ENCODE measurements around the gene PCGF6. TPM values are rescaled to one million over a fixed set of nuclear protein-coding genes. Genes with fewer than 3 reads are reported as not detected.

The PCGF6 gene, protein sequence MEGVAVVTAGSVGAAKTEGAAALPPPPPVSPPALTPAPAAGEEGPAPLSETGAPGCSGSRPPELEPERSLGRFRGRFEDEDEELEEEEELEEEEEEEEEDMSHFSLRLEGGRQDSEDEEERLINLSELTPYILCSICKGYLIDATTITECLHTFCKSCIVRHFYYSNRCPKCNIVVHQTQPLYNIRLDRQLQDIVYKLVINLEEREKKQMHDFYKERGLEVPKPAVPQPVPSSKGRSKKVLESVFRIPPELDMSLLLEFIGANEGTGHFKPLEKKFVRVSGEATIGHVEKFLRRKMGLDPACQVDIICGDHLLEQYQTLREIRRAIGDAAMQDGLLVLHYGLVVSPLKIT
- polyA plus RNA-seq (2012; ENCODE audit: missing spikeins), result 11.6 TPM

DNA sequence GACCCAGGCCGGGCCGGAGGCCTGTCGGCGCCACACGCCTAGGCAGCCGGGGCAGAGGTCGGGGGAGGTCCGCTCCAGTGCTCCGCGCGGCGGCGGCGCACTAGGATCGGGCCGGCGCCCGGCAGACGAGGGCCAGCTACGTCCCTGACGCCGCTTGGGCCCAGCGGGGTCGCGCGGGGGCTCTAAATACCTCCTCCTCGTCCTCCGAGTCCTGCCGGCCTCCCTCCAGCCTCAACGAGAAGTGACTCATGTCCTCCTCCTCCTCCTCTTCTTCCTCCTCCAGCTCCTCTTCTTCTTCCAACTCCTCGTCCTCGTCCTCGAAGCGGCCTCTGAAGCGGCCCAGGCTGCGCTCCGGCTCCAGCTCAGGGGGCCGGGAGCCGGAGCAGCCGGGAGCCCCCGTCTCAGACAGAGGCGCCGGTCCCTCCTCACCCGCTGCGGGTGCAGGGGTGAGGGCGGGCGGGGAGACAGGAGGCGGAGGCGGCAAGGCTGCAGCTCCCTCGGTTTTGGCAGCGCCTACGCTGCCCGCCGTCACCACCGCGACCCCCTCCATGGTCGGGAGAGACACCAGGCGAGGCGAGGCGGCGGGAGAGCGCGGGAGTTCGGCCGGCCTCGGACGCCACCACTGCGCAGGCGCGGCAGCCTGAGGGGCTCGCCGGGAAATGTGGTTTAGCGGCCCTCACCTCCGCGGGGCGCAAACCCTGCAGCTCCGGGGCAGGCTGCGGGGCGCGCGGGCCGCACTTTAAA is at the start of gene PCGF6:
Gene PCGF6, minus strand, starts transcription at position 624 of the 744 bp plus-strand sequence. Its CDS starts 74 bp downstream, at position 550.
- peak; percentile 82 for FAIRE-seq
- TF ChIP-seq TAF1 (IDR thresholded peaks at IDR 0.05; ENCODE audit: borderline replicate concordance, low read depth, low read length) (0 out of 2 replicates have a peak, but pooled peaks have one; percentile 33), POLR2AphosphoS5 (IDR thresholded peaks at IDR 0.05; ENCODE audit: low read depth, low read length) (peak; percentile 35; the same call in 1 of the 2 replicates), POLR2A (IDR thresholded peaks at IDR 0.05; ENCODE audit: low read depth, low read length) (peak; percentile 66; the same call in 1 of the 2 replicates)
- DNase-seq (ENCODE audit: insufficient read length), result peak; percentile 90

DNA sequence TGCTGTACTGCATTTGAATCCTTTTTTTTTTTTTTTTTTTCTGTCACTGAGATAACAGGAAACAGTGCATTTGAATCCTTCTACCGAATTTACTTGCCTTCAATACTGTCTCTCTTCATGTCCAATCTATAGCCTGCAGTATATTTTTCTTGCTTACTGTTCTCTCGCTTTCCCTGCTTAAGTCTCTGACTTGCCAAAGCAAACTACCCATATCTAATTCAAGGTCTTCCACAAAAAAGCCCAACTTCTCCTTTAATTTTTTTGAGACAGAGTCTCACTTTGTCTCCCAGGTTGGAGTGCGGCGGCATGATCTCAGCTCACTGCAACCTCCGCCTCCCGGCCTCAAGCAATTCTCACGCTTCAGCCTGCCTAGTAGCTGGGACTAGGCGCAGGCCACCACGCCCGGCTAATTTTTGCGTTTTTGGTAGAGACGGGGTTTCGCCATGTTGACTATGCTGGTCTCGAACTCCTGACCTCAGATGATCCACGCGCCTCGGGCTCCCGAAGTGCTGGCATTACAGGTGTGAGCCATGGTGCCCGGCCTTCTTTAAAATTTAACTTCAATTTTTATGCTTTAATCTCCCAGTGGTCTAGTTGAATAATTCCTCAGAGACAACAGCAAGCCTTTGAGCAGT is 46.4 kb upstream of the PCGF6 start:
- DNase-seq (ENCODE audit: insufficient read length), result no peak
- FAIRE-seq, result peak; percentile 44
- TF ChIP-seq POLR2A (IDR thresholded peaks at IDR 0.05; ENCODE audit: low read depth, low read length), result no peak

DNA sequence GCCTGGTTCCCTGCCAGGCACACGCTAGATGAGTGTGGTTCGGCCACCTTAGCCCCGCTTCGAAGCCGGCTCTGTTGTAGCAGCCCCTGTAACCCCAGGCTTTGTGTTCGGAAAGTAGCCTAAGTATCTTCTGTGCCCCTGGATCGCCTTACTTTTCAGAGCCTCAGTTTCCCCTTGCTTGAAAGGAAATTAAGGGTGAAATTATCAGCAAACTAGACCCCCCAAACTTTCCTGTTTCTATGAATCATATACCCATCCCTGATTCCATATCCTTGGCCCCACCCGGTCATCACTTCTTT is 45.8 kb upstream of the PCGF6 start:
- no peak for FAIRE-seq
- DNase-seq (ENCODE audit: insufficient read length), result no peak
- no peak for TF ChIP-seq TAF1 (IDR thresholded peaks at IDR 0.05; ENCODE audit: borderline replicate concordance, low read depth, low read length)
- no peak for TF ChIP-seq POLR2AphosphoS5 (IDR thresholded peaks at IDR 0.05; ENCODE audit: low read depth, low read length)
- no peak for TF ChIP-seq POLR2A (IDR thresholded peaks at IDR 0.05; ENCODE audit: low read depth, low read length)

DNA sequence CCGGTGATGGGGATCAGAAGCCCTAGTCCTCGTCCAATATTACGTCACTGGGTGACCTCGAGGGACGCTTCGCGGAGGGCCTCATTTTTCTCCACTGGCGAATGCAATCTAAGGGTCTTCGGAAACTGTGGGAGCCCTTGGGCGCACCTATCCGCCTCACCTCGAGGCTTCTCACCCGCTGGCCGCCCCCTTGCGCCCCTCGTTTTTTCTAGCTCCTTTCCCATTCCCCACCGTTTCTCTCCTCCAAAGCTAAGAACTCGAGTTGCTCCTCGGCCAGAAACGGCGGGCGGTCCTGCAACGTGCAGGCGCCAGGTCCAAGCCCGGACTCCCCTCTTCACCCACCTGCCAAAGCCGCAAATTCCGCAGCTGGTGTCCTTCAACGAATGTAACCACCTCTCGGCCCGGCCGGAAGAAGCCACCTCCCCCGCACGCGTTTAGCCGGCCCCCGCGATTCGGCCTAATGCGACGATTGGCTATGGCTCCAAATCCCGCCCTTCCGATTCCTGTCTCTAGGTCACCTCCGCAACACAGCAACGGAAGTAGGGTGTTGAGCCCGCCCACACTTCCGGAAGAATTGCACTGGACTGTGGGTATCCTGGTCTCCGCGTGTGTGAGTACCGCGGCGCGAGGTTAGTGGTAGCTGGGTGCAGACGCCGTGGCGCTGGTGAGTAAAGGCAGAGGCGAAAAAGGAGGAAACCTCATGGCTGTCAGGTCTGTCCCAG is 45.3 kb upstream of the PCGF6 start, which contains the start of the genes ATP5MK and PDCD11:
Gene ATP5MK, minus strand, starts transcription at position 409 of the 722 bp plus-strand sequence. CDS start 4,018 bp downstream, outside the sequence.
Gene PDCD11, plus strand, starts transcription at position 560 of the 722 bp plus-strand sequence. CDS start 1,801 bp downstream, outside the sequence.
- FAIRE-seq (peak; percentile 100), DNase-seq (ENCODE audit: insufficient read length) (peak; percentile 91)
- TF ChIP-seq POLR2A (IDR thresholded peaks at IDR 0.05; ENCODE audit: low read depth, low read length) (peak; percentile 96), TAF1 (IDR thresholded peaks at IDR 0.05; ENCODE audit: borderline replicate concordance, low read depth, low read length) (peak; percentile 75; the same call in 1 of the 2 replicates), POLR2AphosphoS5 (IDR thresholded peaks at IDR 0.05; ENCODE audit: low read depth, low read length) (peak; percentile 97)

DNA sequence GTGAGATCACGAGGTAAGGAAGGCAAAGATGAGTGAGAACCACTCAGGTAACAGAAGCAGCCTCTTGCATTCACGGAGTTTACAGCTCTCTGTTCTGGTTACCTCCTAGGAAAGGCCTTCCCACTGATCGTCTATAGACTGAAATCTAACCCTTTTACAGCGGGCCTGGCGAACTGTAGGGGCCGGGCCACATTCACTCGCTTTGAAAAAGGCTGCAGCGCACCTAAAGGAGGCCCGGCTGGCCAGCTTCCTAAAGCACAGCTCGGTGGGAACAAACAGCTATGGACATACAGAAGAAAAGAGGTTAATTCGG is 44.8 kb upstream of the PCGF6 start:
- DNase-seq (ENCODE audit: insufficient read length), result no peak

DNA sequence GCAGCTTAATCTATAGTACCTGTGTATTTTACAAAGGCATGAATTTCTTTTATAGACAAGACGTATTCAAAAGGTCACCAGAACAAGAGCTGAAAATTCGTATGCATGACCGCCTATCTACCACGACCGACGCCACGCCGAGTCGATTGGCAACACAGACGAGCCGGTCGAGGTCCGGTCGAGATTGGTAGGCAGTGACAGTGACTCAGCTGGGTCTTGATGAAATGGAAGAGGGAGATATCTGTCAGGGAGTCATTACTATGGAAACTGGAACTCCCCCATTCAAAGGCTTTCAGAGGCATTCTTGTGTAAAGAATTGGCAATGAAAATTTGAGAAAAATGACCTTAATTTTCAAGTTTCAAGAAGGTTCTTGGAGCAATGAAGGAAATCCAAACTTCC is 43.2 kb upstream of the PCGF6 start:
- TF ChIP-seq POLR2A (IDR thresholded peaks at IDR 0.05; ENCODE audit: low read depth, low read length) (no peak), TAF1 (IDR thresholded peaks at IDR 0.05; ENCODE audit: borderline replicate concordance, low read depth, low read length) (no peak), POLR2AphosphoS5 (IDR thresholded peaks at IDR 0.05; ENCODE audit: low read depth, low read length) (no peak)

More for the DNA sequence above, 44.8 kb upstream of the PCGF6 start:
- TF ChIP-seq POLR2AphosphoS5 (IDR thresholded peaks at IDR 0.05; ENCODE audit: low read depth, low read length) (no peak), POLR2A (IDR thresholded peaks at IDR 0.05; ENCODE audit: low read depth, low read length) (no peak), TAF1 (IDR thresholded peaks at IDR 0.05; ENCODE audit: borderline replicate concordance, low read depth, low read length) (no peak)
- no peak for FAIRE-seq

DNA sequence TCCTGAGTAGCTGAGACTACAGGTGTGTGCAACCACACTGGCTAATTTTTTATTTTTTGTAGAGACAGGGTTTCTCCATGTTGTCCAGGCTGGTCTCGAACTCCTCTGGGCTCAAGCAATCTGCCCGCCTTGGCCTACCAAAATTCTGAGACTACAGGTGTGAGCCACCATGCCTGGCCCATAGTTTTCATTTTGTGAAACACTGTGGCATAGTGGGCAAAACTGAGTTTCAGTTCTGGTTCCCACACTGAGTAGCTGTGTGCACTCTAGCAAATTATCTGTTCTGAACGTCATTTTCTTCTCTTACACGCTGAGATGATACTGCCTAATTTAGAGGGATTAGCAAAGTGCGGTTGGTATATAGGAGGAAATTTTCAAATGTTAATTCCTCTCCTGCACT is 31.8 kb upstream of the PCGF6 start:
- TF ChIP-seq TAF1 (IDR thresholded peaks at IDR 0.05; ENCODE audit: borderline replicate concordance, low read depth, low read length), result no peak
- no peak for FAIRE-seq

More for the DNA sequence above, 43.2 kb upstream of the PCGF6 start:
- no peak for FAIRE-seq
- no peak for DNase-seq (ENCODE audit: insufficient read length)

DNA sequence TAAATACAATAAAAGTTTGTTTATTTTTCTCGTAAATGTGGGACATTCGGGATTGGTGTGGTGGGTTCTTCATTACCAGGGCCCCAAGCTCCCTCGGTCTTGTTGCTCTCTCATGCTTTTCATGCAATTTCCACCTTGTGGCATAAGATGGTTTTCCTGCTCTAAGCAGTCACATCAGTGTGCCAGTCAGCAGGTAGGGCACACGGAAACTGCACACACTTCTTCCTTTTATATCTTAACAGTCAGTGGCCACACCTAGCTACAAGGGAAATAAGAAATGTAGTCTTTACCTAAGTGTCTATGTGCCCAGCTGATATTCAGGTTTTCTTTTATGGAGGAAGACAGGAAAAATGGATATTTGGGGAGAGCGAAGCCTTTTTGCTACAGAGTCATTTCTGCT is 23.3 kb upstream of the PCGF6 start:
- DNase-seq (ENCODE audit: insufficient read length) (no peak), FAIRE-seq (no peak)
- TF ChIP-seq POLR2AphosphoS5 (IDR thresholded peaks at IDR 0.05; ENCODE audit: low read depth, low read length), result no peak
- TF ChIP-seq TAF1 (IDR thresholded peaks at IDR 0.05; ENCODE audit: borderline replicate concordance, low read depth, low read length), result no peak
- no peak for TF ChIP-seq POLR2A (IDR thresholded peaks at IDR 0.05; ENCODE audit: low read depth, low read length)

More for the DNA sequence above, 31.8 kb upstream of the PCGF6 start:
- no peak for DNase-seq (ENCODE audit: insufficient read length)

DNA sequence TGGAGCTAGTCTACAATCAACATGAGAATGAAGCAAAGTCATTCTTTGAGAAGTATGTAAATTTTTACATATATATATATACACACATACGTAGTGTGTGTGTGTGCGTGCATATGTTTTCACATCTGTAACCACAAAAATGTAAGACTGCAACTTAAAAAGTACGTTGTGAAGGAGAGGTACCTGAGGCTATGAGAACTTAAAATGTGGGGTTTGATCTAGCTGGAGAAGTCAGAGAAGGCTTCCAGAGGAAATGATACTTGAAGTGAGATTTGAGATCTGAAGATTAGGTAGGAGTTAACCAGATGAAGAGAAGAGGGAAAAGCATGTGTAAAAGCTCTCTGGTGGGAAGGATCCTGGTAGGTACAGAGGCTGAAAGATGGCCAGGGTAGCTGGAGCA is 22.6 kb upstream of the PCGF6 start:
- no peak for FAIRE-seq
- DNase-seq (ENCODE audit: insufficient read length), result no peak

DNA sequence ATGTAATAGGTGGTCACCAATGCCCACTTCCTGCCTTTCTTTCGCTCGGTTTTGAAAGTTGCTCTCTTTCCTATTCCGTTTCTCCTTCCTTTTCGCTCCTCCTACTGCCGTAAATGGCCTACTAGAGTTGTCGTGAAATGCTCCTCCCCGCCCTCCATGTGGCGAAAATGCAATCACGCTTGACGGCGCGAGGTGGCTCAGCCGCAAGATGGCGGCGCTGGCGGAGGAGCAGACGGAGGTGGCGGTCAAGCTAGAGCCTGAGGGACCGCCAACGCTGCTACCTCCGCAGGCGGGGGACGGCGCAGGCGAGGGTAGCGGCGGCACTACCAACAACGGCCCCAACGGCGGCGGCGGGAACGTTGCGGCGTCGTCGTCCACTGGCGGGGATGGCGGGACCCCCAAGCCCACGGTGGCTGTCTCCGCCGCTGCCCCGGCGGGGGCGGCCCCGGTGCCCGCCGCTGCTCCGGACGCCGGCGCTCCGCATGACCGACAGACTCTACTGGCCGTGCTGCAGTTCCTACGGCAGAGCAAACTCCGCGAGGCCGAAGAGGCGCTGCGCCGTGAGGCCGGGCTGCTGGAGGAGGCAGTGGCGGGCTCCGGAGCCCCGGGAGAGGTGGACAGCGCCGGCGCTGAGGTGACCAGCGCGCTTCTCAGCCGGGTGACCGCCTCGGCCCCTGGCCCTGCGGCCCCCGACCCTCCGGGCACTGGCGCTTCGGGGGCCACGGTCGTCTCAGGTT is 17.0 kb upstream of the PCGF6 start, which contains the start of gene TAF5:
Gene TAF5, plus strand, starts transcription at position 195 of the 737 bp plus-strand sequence. Its CDS starts 14 bp downstream, at position 209.
- peak; percentile 84 for TF ChIP-seq POLR2A (IDR thresholded peaks at IDR 0.05; ENCODE audit: low read depth, low read length)
- peak; percentile 100 for TF ChIP-seq TAF1 (IDR thresholded peaks at IDR 0.05; ENCODE audit: borderline replicate concordance, low read depth, low read length)
- peak; percentile 83; the same call in 1 of the 2 replicates for TF ChIP-seq POLR2AphosphoS5 (IDR thresholded peaks at IDR 0.05; ENCODE audit: low read depth, low read length)
- DNase-seq (ENCODE audit: insufficient read length) (peak; percentile 60), FAIRE-seq (peak; percentile 99)

More for the DNA sequence above, 22.6 kb upstream of the PCGF6 start:
- TF ChIP-seq POLR2AphosphoS5 (IDR thresholded peaks at IDR 0.05; ENCODE audit: low read depth, low read length) (no peak), POLR2A (IDR thresholded peaks at IDR 0.05; ENCODE audit: low read depth, low read length) (no peak), TAF1 (IDR thresholded peaks at IDR 0.05; ENCODE audit: borderline replicate concordance, low read depth, low read length) (no peak)

All from GM12892 (cell line).